SK-N-MC (cell line): Measurements from ENCODE around the gene TEX2.

Source experiments
- EZH2 ChIP-seq: fragments of 200-600 bp; sonication (generic); IDR thresholded peaks from one replicate; pipeline ENCODE4 v1.6.1; 2017; ENCODE audit warnings: antibody characterized with exemption
- FOXP2 ChIP-seq: optimal IDR thresholded peaks from 2 replicates; pipeline ENCODE3; 2011; ENCODE audit warnings: mild to moderate bottlenecking, moderate library complexity; ENCODE audit not compliant: insufficient read depth; ENCODE audit errors: extremely low read length, control extremely low read depth
- POLR2AphosphoS5 ChIP-seq: IDR thresholded peaks from 2 replicates; pipeline ENCODE4 v1.6.1; 2012; ENCODE audit warnings: mild to moderate bottlenecking, low read depth, low read length, borderline replicate concordance

- TF ChIP-seq POLR2AphosphoS5 (no peak), EZH2 (no peak), FOXP2 (no peak)
Measured at GRCh38 chr17:64273006-64273405, 9.9 kb upstream of the TEX2 start.
